ENCODE data around the gene SLC6A6. TPM values are rescaled to one million over a fixed set of nuclear protein-coding genes. Genes with fewer than 3 reads are reported as not detected.
A peak's percentile ranks its signal among the peaks of the same experiment; 100 is the strongest.

The SLC6A6 gene
- polyA plus RNA-seq, 1 donor (not counting 4 experiments of a cell fraction or from before 2014, with no cell fraction given), result 8.3 TPM

GRCh38 chr3:14403619-14404155, 1.3 kb downstream of the SLC6A6 start:
- peaks cover 38% of the 10 kb centered on the region for H3K79me2 ChIP-seq (ENCODE audit: control insufficient read depth, insufficient read depth, low read length)
- H3K9me3 ChIP-seq (ENCODE audit: control insufficient read depth, low read depth, low read length), result no peaks in the 10 kb centered on the region
- peak overlapping the region; percentile 60 to 98 (median 79) for H3K4me3 ChIP-seq (ENCODE audit: control insufficient read depth in 2 of 3, extremely low read depth in 1 of 3, insufficient read depth in 2 of 3, low read depth in 1 of 3, low read length in 3 of 3)
- H3K4me2 ChIP-seq (ENCODE audit: control insufficient read depth, extremely low read depth, insufficient read depth, low read depth, low read length), result peak overlapping the region; percentile 100
- H3K9me1 ChIP-seq (ENCODE audit: control insufficient read depth, extremely low read depth, insufficient read depth, low read length), result no peaks in the 10 kb centered on the region
- TF ChIP-seq EZH2 (IDR thresholded peaks at IDR 0.05; ENCODE audit: low read length) (no peak), CTCF (optimal IDR thresholded peaks at IDR 0.05 in 1 of 3, IDR thresholded peaks at IDR 0.05 in 1 of 3, conservative IDR thresholded peaks at IDR 0.05 in 1 of 3; ENCODE audit: extremely low read depth in 1 of 3, insufficient read depth in 2 of 3, low read length in 3 of 3) (no peak)
- peak overlapping the region; percentile 77 for H3K27ac ChIP-seq (ENCODE audit: control insufficient read depth, insufficient read depth, low read length)
- H3K4me1 ChIP-seq (ENCODE audit: control insufficient read depth, extremely low read depth, insufficient read depth, low read length), result peaks cover 38% of the 10 kb centered on the region
- dilution Hi-C loops (cut with MboI; ENCODE audit: extremely low pct_ligation_motif_present, low sequenced_read_pairs), result no loop called here
- H3K27me3 ChIP-seq (ENCODE audit: control insufficient read depth, extremely low read depth, insufficient read depth, low read length), result no peaks in the 10 kb centered on the region
- DNase-seq (ENCODE audit: low read depth, low spot score) (no peak), FAIRE-seq (no peak)
- peaks cover 0 to 3% of the 10 kb centered on the region in 2 experiments for H3K36me3 ChIP-seq (ENCODE audit: control insufficient read depth in 2 of 2, extremely low read depth in 1 of 2, insufficient read depth in 2 of 2, low read length in 2 of 2)
- peak overlapping the region; percentile 86 for H3K9ac ChIP-seq (ENCODE audit: control insufficient read depth, extremely low read depth, insufficient read depth, low read length)
- H4K20me1 ChIP-seq (ENCODE audit: control insufficient read depth, extremely low read depth, insufficient read depth, low read length), result peaks cover 4% of the 10 kb centered on the region
- peak overlapping the region; percentile 90 for H2AFZ ChIP-seq (ENCODE audit: control insufficient read depth, low read length)

GRCh38 chr3:14404186-14404585, 1.8 kb downstream of the SLC6A6 start:
- dilution Hi-C loops (cut with MboI; ENCODE audit: extremely low pct_ligation_motif_present, low sequenced_read_pairs), result no loop called here
- Histone ChIP-seq H3K27me3 (ENCODE audit: control insufficient read depth, extremely low read depth, insufficient read depth, low read length) (no peaks in the 10 kb centered on the region), H3K9me3 (ENCODE audit: control insufficient read depth, low read depth, low read length) (no peaks in the 10 kb centered on the region), H3K4me1 (ENCODE audit: control insufficient read depth, extremely low read depth, insufficient read depth, low read length) (peaks cover 38% of the 10 kb centered on the region), H3K79me2 (ENCODE audit: control insufficient read depth, insufficient read depth, low read length) (peaks cover 41% of the 10 kb centered on the region), H2AFZ (ENCODE audit: control insufficient read depth, low read length) (no peak overlapping the region), H3K9ac (ENCODE audit: control insufficient read depth, extremely low read depth, insufficient read depth, low read length) (peak overlapping the region; percentile 86), H3K4me3 (ENCODE audit: control insufficient read depth in 2 of 3, extremely low read depth in 1 of 3, insufficient read depth in 2 of 3, low read depth in 1 of 3, low read length in 3 of 3) (peak overlapping the region in 2 of 3 experiments; percentile 79 to 98), H3K9me1 (ENCODE audit: control insufficient read depth, extremely low read depth, insufficient read depth, low read length) (no peaks in the 10 kb centered on the region), H3K36me3 (ENCODE audit: control insufficient read depth in 2 of 2, extremely low read depth in 1 of 2, insufficient read depth in 2 of 2, low read length in 2 of 2) (peaks cover 0 to 3% of the 10 kb centered on the region in 2 experiments), H4K20me1 (ENCODE audit: control insufficient read depth, extremely low read depth, insufficient read depth, low read length) (peaks cover 4% of the 10 kb centered on the region), H3K4me2 (ENCODE audit: control insufficient read depth, extremely low read depth, insufficient read depth, low read depth, low read length) (peak overlapping the region; percentile 100), H3K27ac (ENCODE audit: control insufficient read depth, insufficient read depth, low read length) (peak overlapping the region; percentile 77)
- no peak for TF ChIP-seq EZH2 (IDR thresholded peaks at IDR 0.05; ENCODE audit: low read length)
- TF ChIP-seq CTCF (optimal IDR thresholded peaks at IDR 0.05 in 1 of 3, IDR thresholded peaks at IDR 0.05 in 1 of 3, conservative IDR thresholded peaks at IDR 0.05 in 1 of 3; ENCODE audit: extremely low read depth in 1 of 3, insufficient read depth in 2 of 3, low read length in 3 of 3), result no peak
- DNase-seq (ENCODE audit: low read depth, low spot score), result no peak
- FAIRE-seq, result no peak
